HG02870 (cell line): ENCODE results near the gene MTIF2.
"Not testable (repeated sequence)": the region's sequence is repeated elsewhere in the genome, so short reads cannot be mapped to it uniquely, and the experiment has no call there.

ENCODE experiments used
- ATAC-seq: cut with Tn5 transposase; IDR thresholded peaks from one replicate; pipeline ENCODE4 v1.9.1; 2021; ENCODE audit warnings: mild to moderate bottlenecking, moderate library complexity; ENCODE audit not compliant: unreplicated experiment

Gene MTIF2, protein sequence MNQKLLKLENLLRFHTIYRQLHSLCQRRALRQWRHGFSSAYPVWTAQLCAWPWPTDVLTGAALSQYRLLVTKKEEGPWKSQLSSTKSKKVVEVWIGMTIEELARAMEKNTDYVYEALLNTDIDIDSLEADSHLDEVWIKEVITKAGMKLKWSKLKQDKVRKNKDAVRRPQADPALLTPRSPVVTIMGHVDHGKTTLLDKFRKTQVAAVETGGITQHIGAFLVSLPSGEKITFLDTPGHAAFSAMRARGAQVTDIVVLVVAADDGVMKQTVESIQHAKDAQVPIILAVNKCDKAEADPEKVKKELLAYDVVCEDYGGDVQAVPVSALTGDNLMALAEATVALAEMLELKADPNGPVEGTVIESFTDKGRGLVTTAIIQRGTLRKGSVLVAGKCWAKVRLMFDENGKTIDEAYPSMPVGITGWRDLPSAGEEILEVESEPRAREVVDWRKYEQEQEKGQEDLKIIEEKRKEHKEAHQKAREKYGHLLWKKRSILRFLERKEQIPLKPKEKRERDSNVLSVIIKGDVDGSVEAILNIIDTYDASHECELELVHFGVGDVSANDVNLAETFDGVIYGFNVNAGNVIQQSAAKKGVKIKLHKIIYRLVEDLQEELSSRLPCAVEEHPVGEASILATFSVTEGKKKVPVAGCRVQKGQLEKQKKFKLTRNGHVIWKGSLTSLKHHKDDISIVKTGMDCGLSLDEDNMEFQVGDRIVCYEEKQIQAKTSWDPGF

DNA sequence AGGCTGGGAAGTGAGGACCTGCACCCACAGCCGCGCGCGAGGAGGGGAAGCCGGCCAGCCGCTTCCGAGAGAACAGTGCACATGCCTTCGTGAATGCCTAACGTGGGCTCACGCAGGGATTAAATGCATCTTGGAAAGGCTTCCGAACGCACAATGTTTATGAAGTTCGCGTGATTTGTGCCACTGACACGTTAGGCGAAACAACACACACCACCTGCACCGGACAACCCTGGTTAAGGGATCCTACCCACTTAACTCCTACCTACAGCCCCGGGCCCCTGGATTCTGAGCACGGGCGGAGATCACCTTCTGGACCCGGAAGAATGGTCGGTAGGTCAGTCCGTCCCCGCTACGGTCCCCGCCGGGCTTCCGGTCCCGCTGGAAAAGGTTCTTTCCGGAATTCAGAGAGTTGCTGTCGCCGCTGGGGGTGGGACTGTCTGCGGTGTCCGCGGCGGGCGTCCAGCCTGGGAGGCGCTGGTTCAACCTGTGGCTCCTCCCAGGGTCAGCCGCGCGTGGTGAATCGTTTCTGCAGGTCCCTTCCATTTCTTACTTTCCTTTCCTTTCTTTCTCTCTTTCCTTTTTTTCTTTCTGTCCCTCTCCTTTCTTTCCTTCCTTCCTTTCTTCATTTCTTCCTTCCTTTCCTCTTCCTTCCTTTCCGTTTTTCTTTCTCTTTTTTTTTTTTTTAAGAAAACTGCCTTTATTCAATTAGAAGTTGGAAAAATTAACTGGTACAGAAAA lies at the start of gene MTIF2:
MTIF2 (minus strand) TSS at position 325 of the 738 bp plus-strand sequence. CDS start 5,373 bp downstream, outside the sequence.
- peak; percentile 97 for ATAC-seq

DNA sequence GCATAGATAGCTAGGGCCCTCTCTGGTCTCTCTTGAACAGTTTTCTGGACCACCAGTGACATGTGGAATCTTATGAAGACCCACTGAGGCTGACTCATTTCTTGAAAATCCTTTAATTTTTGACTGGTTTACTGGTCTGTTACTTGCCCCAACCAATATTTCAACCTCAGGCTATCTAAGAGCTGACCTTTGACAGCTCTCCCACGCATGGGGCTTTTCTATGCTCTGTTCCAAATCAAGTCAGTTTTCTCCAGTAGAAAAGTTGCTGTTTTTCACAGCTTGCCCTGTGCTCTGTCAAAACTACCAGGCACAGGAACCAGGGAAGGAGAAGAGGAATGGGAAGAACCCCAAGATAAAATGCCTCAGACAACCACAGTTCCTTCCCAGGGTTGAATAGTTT lies 46.0 kb upstream of the MTIF2 start:
- no peak for ATAC-seq

- ATAC-seq = peak; percentile 96
Measured at GRCh38 chr2:55311444-55311870, 42.4 kb upstream of the MTIF2 start.

DNA sequence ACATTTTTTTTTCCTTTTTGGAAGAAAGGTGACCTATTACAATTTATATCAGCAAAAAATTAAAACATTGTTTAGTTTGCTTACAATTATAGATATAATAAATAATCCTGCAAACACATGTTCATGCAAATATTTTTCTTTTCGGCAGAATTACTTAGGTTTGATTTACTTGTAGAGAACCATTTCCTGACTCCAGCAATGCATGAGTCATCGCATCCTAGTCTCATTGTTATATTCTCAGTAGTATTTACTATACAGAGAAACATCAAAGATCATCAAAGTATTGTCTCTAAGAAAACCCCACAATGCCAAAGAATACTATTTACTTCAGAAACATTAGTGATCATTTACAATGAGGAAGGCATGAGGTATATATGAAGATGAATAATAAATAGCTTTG lies 40.4 kb upstream of the MTIF2 start:
- ATAC-seq = no peak

DNA sequence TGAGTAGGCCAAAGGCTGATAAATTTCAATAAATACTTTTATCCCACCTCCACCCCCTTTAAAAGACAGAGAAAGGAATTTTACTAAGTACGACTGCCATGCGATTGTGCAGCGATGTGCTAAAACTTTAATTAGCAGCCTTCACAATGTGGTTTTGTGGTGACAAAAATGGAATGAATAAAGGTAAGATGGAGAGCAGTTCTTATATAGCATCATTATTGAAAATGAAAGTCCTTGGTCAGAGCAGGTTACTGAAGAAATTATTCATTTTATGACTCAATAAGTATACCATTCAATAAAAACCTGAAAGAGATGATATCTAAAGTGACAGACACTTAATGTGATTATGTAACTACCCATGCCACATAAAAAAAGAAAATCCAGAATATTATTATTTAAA lies 33.2 kb upstream of the MTIF2 start:
- peak; percentile 92 for ATAC-seq

- ATAC-seq = no peak
Measured at GRCh38 chr2:55301277-55301676, 32.2 kb upstream of the MTIF2 start.

- ATAC-seq = peak; percentile 65
Measured at GRCh38 chr2:55296393-55296792, 27.4 kb upstream of the MTIF2 start.

DNA sequence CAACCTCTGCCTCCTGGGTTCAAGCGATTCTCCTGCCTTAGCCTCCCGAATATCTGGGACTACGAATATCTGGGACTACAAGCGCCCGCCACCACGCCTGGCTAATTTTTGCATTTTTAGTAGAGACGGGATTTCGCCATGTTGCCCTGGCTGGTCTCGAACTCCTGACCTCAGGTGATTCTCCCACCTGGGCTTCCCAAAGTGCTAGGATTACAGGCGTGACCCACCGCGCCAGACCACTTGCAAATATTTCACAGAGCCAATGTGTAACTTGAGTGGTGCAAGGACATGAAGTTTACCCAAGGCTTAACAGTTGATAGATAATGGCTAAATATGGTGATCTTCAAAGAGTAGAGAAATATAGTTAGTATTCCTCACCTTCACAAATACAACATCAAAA lies 14.1 kb upstream of the MTIF2 start:
- ATAC-seq = no peak

GRCh38 chr2:55282110-55282917 lies 13.3 kb upstream of the MTIF2 start:
- ATAC-seq = peak; percentile 97

- ATAC-seq = not testable (repeated sequence)
Measured at GRCh38 chr2:55280851-55281546, 12.0 kb upstream of the MTIF2 start.

DNA sequence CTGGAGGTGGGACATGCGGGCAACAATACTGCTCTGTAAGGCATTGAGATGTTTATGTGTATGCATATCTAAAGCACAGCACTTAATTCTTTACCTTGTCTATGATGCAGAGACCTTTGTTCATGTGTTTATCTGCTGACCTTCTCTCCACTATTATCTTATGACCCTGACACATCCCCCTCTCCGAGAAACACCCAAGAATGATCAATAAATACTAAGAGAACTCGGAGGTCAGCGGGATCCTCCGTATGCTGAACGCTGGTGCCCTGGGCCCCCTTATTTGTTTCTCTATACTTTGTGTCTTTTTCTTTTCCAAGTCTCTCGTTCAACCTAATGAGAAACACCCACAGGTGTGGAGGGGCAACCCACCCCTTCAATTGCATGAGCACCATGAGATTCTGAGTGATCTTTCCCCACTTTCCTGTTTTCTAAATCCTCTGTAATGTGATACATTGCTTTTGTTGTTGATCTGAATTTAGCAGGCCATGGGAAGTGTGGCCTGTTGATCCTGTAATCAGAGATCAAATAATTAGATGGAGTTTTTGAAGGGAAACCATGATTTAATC lies 10.9 kb upstream of the MTIF2 start:
- not testable (repeated sequence) for ATAC-seq

- not testable (repeated sequence) for ATAC-seq
Measured at GRCh38 chr2:55279214-55279835, 10.3 kb upstream of the MTIF2 start.

DNA sequence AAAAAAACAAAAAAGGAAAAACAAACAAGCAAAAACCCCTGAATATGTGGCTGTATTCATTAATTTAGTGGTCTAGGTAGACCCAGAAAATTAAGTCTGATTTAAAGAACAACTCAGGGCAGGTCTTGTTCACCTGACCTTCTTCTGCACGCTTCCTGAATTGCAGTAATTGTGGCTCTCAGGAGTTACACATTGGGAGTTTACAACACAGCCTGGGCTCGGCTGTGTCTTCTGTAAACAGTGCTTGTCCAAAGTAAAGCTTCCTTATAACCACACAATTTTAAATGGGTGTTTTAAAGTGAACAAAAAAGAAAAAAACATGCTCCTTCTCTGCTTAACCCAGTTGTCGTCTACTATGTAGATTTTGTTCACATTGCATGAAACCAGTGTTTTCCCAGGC lies 8.3 kb upstream of the MTIF2 start:
- ATAC-seq = no peak

- not testable (repeated sequence) for ATAC-seq
Measured at GRCh38 chr2:55274346-55274745, 5.3 kb upstream of the MTIF2 start.

- ATAC-seq = no peak
Measured at GRCh38 chr2:55269645-55269990, 587 bp upstream of the MTIF2 start.

DNA sequence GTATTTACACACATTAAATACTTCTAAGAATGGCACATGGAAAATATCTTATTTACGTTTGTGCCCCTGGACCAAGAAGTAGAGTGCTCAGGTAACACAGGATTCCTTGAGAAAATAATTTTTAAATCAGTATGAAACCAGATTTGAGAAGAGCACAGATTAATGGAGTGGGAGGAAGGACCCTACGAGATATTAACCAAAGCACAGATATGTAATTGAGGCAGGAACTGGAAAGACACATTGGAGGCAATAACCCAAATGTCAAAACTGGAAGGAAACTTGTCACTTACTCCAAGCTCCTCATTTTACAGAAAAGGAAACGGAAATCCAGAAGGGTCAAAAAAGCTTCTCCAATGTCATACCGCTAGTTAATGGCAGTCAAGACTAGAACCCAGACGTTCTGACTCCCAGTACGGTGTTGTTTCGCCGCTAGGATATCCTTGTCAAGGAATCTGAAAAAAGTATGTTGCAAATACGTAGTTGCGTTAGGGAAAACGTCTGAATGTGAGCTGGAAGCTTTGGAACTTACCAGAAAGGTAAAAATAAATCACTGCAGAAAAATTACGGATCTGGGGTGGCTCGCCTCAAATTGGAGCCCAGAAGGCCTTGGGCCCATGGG lies 634 bp downstream of the MTIF2 start:
- peak; percentile 1 for ATAC-seq

DNA sequence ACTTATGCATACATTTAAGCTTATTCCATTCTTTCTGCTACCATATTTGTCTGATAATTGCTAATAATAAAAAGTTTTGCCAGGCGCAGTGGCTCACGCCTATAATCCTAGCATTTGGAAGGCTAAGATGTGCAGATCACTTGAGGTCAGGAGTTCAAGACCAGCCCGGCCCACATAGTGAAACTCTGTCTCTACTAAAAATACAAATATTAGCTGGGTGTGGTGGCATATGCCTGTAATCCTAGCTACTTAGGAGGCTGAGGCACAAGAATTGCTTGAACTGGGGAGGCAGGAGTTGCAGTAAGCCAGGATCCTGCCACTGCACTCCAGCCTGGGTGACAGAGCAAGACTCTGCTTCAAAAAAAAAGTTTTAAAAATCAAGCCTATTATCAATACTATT lies 9.4 kb downstream of the MTIF2 start:
- ATAC-seq = not testable (repeated sequence)

- ATAC-seq = no peak
Measured at GRCh38 chr2:55252832-55253231, 16.2 kb downstream of the MTIF2 start.

- no peak for ATAC-seq
Measured at GRCh38 chr2:55247025-55247424, 22.0 kb downstream of the MTIF2 start.
